Neural cell (in vitro differentiated cells): ENCODE data around the gene CAMK2B. TPM values are rescaled to one million over a fixed set of nuclear protein-coding genes. Genes with fewer than 3 reads are reported as not detected.

Experiments
- H2AFZ ChIP-seq: fragments of 200-600, 300-800 bp; sonication (generic), shearing (Covaris generic); 2 replicates; pipeline ENCODE4 v1.6.0; 2014; ENCODE audit warnings: low read depth, mild to moderate bottlenecking, antibody characterized with exemption, low read length, moderate library complexity
- H3F3A ChIP-seq: fragments of 200-600 bp; shearing (Covaris generic); 2 replicates; pipeline ENCODE4 v1.6.1; 2016; ENCODE audit warnings: mild to moderate bottlenecking, moderate library complexity, mixed read lengths, antibody characterized with exemption, low read length; ENCODE audit not compliant: insufficient read depth, poor library complexity, severe bottlenecking
- H3K27ac ChIP-seq: fragments of 200-600, 300-800 bp; sonication (generic), shearing (Covaris generic); 2 replicates; pipeline ENCODE4 v1.5.1; 2014; ENCODE audit warnings: mild to moderate bottlenecking, low read length, moderate library complexity
- H3K27me3 ChIP-seq: fragments of 300-800, 200-600 bp; sonication (generic), shearing (Covaris generic); 2 replicates; pipeline ENCODE4 v1.6.0; 2014; ENCODE audit warnings: mild to moderate bottlenecking, low read depth, low read length, moderate library complexity; ENCODE audit not compliant: insufficient read depth
- H3K36me3 ChIP-seq: fragments of 300-800, 200-600 bp; sonication (generic), shearing (Covaris generic); 2 replicates; pipeline ENCODE4 v1.5.1; 2014; ENCODE audit warnings: mild to moderate bottlenecking, antibody characterized with exemption, low read length, moderate library complexity; ENCODE audit not compliant: insufficient read depth
- H3K4me2 ChIP-seq: fragments of 300-800, 200-600 bp; sonication (generic), shearing (Covaris generic); 2 replicates; pipeline ENCODE4 v1.6.0; 2014; ENCODE audit warnings: mild to moderate bottlenecking, low read length
- H3K4me3 ChIP-seq: fragments of 300-800, 200-600 bp; sonication (generic), shearing (Covaris generic); 2 replicates; pipeline ENCODE4 v1.5.1; 2014; ENCODE audit warnings: mild to moderate bottlenecking, low read length, moderate library complexity
- H3K79me2 ChIP-seq: fragments of 200-600 bp; shearing (Covaris generic); replicated peaks from 2 replicates; pipeline ENCODE4 v1.6.0; 2014; ENCODE audit warnings: mild to moderate bottlenecking, low read length, moderate library complexity; ENCODE audit not compliant: insufficient read depth
- H3K9ac ChIP-seq: fragments of 300-800, 200-600 bp; sonication (generic), shearing (Covaris generic); 2 replicates; pipeline ENCODE4 v1.6.1; 2016; ENCODE audit warnings: mild to moderate bottlenecking, low read length, mixed read lengths
- H3K9me2 ChIP-seq: fragments of 200-600 bp; shearing (Covaris generic); 2 replicates; pipeline ENCODE4 v1.6.1; 2016; ENCODE audit warnings: mild to moderate bottlenecking, low read length, mixed read lengths; ENCODE audit not compliant: insufficient read depth
- H3K9me3 ChIP-seq: fragments of 200-600, 300-800 bp; sonication (generic), shearing (Covaris generic); 2 replicates; pipeline ENCODE4 v1.6.1; 2016; ENCODE audit warnings: mild to moderate bottlenecking, mixed run types, low read length, moderate library complexity, mixed read lengths
- H4K20me1 ChIP-seq: fragments of 200-600 bp; shearing (Covaris generic); 2 replicates; pipeline ENCODE4 v1.6.1; 2016; ENCODE audit warnings: mild to moderate bottlenecking, mixed run types; ENCODE audit not compliant: insufficient read depth
- EP300 ChIP-seq: fragments of 450-650 bp; conservative IDR thresholded peaks from 2 replicates; pipeline ENCODE4 v1.6.1; 2014; ENCODE audit warnings: antibody characterized with exemption, mild to moderate bottlenecking, moderate library complexity; ENCODE audit not compliant: poor library complexity, severe bottlenecking
- EZH2 ChIP-seq: fragments of 200-600, 300-800 bp; shearing (Covaris generic), sonication (generic); IDR thresholded peaks from 2 replicates; pipeline ENCODE4 v1.6.1; 2014; ENCODE audit warnings: antibody characterized with exemption, low read length, borderline replicate concordance, mild to moderate bottlenecking; ENCODE audit not compliant: insufficient read depth, poor library complexity, severe bottlenecking
- MXI1 ChIP-seq: fragments of 450-650 bp; conservative IDR thresholded peaks from 2 replicates; pipeline ENCODE4 v1.6.1; 2014; ENCODE audit warnings: antibody characterized with exemption, mild to moderate bottlenecking; ENCODE audit not compliant: poor library complexity, severe bottlenecking
- POLR2AphosphoS5 ChIP-seq: IDR thresholded peaks from 2 replicates; pipeline ENCODE4 v1.6.1; 2012
- RAD21 ChIP-seq: fragments of 450-650 bp; conservative IDR thresholded peaks from 2 replicates; pipeline ENCODE4 v1.6.1; 2014; ENCODE audit warnings: antibody characterized with exemption, mild to moderate bottlenecking, moderate library complexity
- SMC3 ChIP-seq: fragments of 450-650 bp; conservative IDR thresholded peaks from 2 replicates; pipeline ENCODE4 v1.6.1; 2014; ENCODE audit warnings: antibody characterized with exemption, mild to moderate bottlenecking, moderate library complexity; ENCODE audit not compliant: poor library complexity
- TAF1 ChIP-seq: IDR thresholded peaks from 2 replicates; pipeline ENCODE4 v1.6.1; 2012; ENCODE audit warnings: low read depth
- polyA plus RNA-seq: library from polyadenylated mRNA; depleted of rRNA; stranded (reverse); fragments of >200 nt; gene quantifications from 2 replicates; pipeline ENCODE4 v1.2.3, GENCODE V29; 2014
- TF ChIP-seq, protein P1 (sequence below): IDR thresholded peaks from 2 replicates; pipeline ENCODE4 v1.6.1; 2012; ENCODE audit warnings: borderline replicate concordance
- TF ChIP-seq, protein P2 (sequence below): fragments of 450-650 bp; IDR thresholded peaks from 2 replicates; pipeline ENCODE4 v1.5.1; 2014; ENCODE audit warnings: antibody characterized with exemption, mild to moderate bottlenecking, moderate library complexity; ENCODE audit not compliant: poor library complexity, severe bottlenecking

The CAMK2B gene
- polyA plus RNA-seq, 1 donor from 2014 or later: 67.3 TPM

DNA sequence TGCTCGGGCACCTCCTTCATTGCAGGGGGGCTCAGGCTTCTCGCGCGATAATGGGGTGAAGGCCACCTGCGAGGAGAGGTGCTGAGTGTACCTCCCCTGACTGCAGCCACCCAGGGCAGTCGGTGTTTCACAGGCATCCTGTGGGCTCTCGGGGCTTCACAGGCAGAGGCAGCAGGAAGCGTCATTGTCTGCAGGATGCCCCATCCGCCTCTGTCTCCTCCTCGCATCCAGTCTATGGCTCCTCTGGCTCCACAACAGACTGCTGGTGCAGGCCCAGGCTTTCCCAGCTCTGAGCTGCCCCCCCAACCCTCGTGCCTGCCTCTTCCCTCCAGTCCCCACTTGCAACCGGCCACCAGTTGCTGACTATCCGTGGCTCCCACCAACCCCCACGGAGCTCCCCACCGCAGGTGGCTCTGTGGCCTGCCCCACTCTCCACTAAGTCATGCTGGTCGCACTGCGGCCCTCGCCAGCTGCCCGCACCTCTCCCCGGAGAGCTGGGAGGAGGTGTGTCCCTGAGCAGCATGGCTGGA, 36.5 kb downstream of the CAMK2B start:
- Histone ChIP-seq H3K36me3 (no peaks in the 10 kb centered on the region), H3K27me3 (no peaks in the 10 kb centered on the region), H3K9me2 (no peaks in the 10 kb centered on the region), H2AFZ (no peak overlapping the region), H3K79me2 (no peaks in the 10 kb centered on the region), H3K9ac (no peak overlapping the region), H4K20me1 (no peaks in the 10 kb centered on the region), H3F3A (no peaks in the 10 kb centered on the region), H3K27ac (no peak overlapping the region), H3K4me3 (no peak overlapping the region), H3K4me2 (no peak overlapping the region), H3K9me3 (no peaks in the 10 kb centered on the region)
- TF ChIP-seq SMC3 (no peak), RAD21 (no peak), MXI1 (no peak), TAF1 (no peak), POLR2AphosphoS5 (no peak), EZH2 (no peak), EP300 (no peak)
- TF ChIP-seq, protein P1, sequence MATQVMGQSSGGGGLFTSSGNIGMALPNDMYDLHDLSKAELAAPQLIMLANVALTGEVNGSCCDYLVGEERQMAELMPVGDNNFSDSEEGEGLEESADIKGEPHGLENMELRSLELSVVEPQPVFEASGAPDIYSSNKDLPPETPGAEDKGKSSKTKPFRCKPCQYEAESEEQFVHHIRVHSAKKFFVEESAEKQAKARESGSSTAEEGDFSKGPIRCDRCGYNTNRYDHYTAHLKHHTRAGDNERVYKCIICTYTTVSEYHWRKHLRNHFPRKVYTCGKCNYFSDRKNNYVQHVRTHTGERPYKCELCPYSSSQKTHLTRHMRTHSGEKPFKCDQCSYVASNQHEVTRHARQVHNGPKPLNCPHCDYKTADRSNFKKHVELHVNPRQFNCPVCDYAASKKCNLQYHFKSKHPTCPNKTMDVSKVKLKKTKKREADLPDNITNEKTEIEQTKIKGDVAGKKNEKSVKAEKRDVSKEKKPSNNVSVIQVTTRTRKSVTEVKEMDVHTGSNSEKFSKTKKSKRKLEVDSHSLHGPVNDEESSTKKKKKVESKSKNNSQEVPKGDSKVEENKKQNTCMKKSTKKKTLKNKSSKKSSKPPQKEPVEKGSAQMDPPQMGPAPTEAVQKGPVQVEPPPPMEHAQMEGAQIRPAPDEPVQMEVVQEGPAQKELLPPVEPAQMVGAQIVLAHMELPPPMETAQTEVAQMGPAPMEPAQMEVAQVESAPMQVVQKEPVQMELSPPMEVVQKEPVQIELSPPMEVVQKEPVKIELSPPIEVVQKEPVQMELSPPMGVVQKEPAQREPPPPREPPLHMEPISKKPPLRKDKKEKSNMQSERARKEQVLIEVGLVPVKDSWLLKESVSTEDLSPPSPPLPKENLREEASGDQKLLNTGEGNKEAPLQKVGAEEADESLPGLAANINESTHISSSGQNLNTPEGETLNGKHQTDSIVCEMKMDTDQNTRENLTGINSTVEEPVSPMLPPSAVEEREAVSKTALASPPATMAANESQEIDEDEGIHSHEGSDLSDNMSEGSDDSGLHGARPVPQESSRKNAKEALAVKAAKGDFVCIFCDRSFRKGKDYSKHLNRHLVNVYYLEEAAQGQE: no peak
- TF ChIP-seq, protein P2, sequence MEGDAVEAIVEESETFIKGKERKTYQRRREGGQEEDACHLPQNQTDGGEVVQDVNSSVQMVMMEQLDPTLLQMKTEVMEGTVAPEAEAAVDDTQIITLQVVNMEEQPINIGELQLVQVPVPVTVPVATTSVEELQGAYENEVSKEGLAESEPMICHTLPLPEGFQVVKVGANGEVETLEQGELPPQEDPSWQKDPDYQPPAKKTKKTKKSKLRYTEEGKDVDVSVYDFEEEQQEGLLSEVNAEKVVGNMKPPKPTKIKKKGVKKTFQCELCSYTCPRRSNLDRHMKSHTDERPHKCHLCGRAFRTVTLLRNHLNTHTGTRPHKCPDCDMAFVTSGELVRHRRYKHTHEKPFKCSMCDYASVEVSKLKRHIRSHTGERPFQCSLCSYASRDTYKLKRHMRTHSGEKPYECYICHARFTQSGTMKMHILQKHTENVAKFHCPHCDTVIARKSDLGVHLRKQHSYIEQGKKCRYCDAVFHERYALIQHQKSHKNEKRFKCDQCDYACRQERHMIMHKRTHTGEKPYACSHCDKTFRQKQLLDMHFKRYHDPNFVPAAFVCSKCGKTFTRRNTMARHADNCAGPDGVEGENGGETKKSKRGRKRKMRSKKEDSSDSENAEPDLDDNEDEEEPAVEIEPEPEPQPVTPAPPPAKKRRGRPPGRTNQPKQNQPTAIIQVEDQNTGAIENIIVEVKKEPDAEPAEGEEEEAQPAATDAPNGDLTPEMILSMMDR: no peak

DNA sequence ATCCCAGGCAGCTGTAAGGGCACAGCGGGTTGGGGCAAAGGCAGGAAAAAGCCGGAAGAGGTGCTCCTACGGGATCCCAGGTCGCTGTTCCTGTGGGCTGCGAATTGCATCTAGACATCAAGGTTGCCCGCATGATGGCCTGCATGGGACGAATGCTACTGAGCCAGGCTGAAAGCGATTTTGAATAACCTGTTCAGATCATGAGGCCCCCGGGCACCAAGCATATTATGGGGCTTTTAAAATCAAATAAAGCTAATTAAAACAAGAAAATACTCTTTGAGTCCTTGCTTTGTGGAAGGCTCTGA, 37.1 kb downstream of the CAMK2B start:
- no peaks in the 10 kb centered on the region for H3K9me3 ChIP-seq
- H4K20me1 ChIP-seq: no peaks in the 10 kb centered on the region
- no peaks in the 10 kb centered on the region for H3K79me2 ChIP-seq
- H3K9me2 ChIP-seq: no peaks in the 10 kb centered on the region
- no peak overlapping the region for H3K9ac ChIP-seq
- H3K4me2 ChIP-seq: no peak overlapping the region
- H3K27ac ChIP-seq: no peak overlapping the region
- no peak overlapping the region for H2AFZ ChIP-seq
- no peaks in the 10 kb centered on the region for H3K27me3 ChIP-seq
- no peak overlapping the region for H3K4me3 ChIP-seq
- H3K36me3 ChIP-seq: no peaks in the 10 kb centered on the region
- no peaks in the 10 kb centered on the region for H3F3A ChIP-seq
- TF ChIP-seq TAF1 (no peak), EZH2 (no peak), RAD21 (no peak), EP300 (no peak), POLR2AphosphoS5 (no peak), SMC3 (no peak)
- TF ChIP-seq, protein P2: no peak
- TF ChIP-seq, protein P1: no peak
